HEK293T (cell line): ENCODE data around the gene TTBK1.

Experiments used
- BHLHE40 ChIP-seq: fragments of 450-650 bp; IDR thresholded peaks from 2 replicates; pipeline ENCODE4 v1.6.1; 2016; ENCODE audit warnings: mild to moderate bottlenecking, moderate library complexity, borderline replicate concordance
- CTBP1 ChIP-seq: fragments of 450-650 bp; IDR thresholded peaks from 2 replicates; pipeline ENCODE4 v1.6.1; 2016; ENCODE audit warnings: borderline replicate concordance
- ELF4 ChIP-seq: fragments of 450-650 bp; IDR thresholded peaks from 2 replicates; pipeline ENCODE4 v1.6.1; 2017; ENCODE audit warnings: antibody characterized with exemption
- FOXK2 ChIP-seq: fragments of 450-650 bp; IDR thresholded peaks from 2 replicates; pipeline ENCODE4 v1.6.1; 2016; ENCODE audit warnings: mild to moderate bottlenecking
- NFRKB ChIP-seq: fragments of 450-650 bp; IDR thresholded peaks from 2 replicates; pipeline ENCODE4 v1.6.1; 2016; ENCODE audit warnings: mild to moderate bottlenecking, moderate library complexity
- SP1 ChIP-seq: fragments of 450-650 bp; IDR thresholded peaks from 2 replicates; pipeline ENCODE4 v1.6.1; 2017
- SUZ12 ChIP-seq: fragments of 450-650 bp; IDR thresholded peaks from 2 replicates; pipeline ENCODE4 v1.6.1; 2016; ENCODE audit warnings: mild to moderate bottlenecking
- TARDBP ChIP-seq: fragments of 450-650 bp; IDR thresholded peaks from 2 replicates; pipeline ENCODE4 v1.6.1; 2016
- ZNF384 ChIP-seq: fragments of 450-650 bp; IDR thresholded peaks from 2 replicates; pipeline ENCODE4 v1.6.1; 2016

DNA sequence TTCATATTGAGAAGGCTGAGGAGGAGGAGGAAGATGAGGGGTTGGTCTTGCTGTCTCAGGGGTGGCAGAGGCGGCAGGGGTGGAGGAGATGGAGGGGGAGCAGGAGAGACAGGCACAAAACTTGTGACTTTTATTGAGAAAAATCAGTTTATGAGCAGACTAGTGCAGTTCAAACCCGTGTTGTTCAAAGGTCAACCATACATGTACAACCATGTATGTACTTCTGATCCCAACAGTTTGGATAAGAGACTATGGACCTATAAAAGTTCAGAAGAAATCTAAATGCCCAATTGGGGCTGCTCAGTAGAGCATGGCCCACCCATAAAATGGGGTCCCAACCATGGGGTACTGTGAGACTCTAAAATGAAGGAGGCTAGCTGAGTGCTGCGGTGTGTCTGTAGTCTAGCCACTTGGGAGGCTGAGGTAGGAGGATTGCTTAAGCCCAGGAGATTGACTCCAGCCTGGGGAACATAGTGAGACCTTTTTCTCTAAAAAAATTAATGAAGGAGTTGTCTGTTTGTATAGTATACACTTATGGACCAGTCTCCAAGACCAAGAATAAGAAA is 47.1 kb downstream of the TTBK1 start:
- no peak for TF ChIP-seq FOXK2
- no peak for TF ChIP-seq SUZ12
- TF ChIP-seq BHLHE40 = no peak
- TF ChIP-seq TARDBP = no peak
- TF ChIP-seq CTBP1 = no peak
- no peak for TF ChIP-seq ZNF384
- TF ChIP-seq ELF4 = no peak
- TF ChIP-seq SP1 = no peak
- TF ChIP-seq NFRKB = no peak
